Tibial nerve (tissue), 4 donors: ENCODE results near the gene KNTC1. TPM values are rescaled to one million over a fixed set of nuclear protein-coding genes. Genes with fewer than 3 reads are reported as not detected.
"Not testable (repeated sequence)": the region's sequence is repeated elsewhere in the genome, so short reads cannot be mapped to it uniquely, and the experiment has no call there.

Experiments used
- DNase-seq, 2 donors: peaks; one replicate each; pipeline ENCODE4 v3.0.0-alpha.2; 2019; ENCODE audit warnings: low spot score in 2 of 2
- H3K27ac ChIP-seq, 4 donors: fragments of 200-600 bp; sonication (generic) in 3 of 4; one replicate each; pipeline ENCODE4 v1.5.1; 2017 to 2019; ENCODE audit warnings: mild to moderate bottlenecking in 1 of 4
- H3K27me3 ChIP-seq, 2 donors: fragments of 200-600 bp; sonication (generic) in 1 of 2; one replicate each; pipeline versions ENCODE4 v1.5.1 to v1.6.0; 2017 to 2019
- H3K36me3 ChIP-seq, 3 donors: fragments of 200-600 bp; sonication (generic); one replicate each; pipeline ENCODE4 v1.5.1; 2018 to 2019
- H3K4me1 ChIP-seq, 4 donors: fragments of 200-600 bp; sonication (generic) in 3 of 4; one replicate each; pipeline ENCODE4 v1.5.1; 2017 to 2019
- H3K4me3 ChIP-seq, 4 donors: fragments of 200-600 bp; sonication (generic) in 3 of 4; one replicate each; pipeline ENCODE4 v1.5.1; 2017 to 2019; ENCODE audit warnings: mild to moderate bottlenecking in 1 of 4, moderate library complexity in 1 of 4
- H3K9me3 ChIP-seq, 4 donors: fragments of 200-600 bp; sonication (generic) in 3 of 4; one replicate each; pipeline ENCODE4 v1.5.1; 2017 to 2019
- CTCF ChIP-seq, 5 experiments: fragments of 200-600 bp in 3 of 5; fragments of 450-650 bp in 2 of 5; sonication (generic) in 3 of 5; IDR thresholded peaks; one replicate each; pipeline ENCODE4 v1.5.1; 2016 to 2019; ENCODE audit warnings: antibody characterized with exemption in 5 of 5, mild to moderate bottlenecking in 3 of 5, moderate library complexity in 2 of 5
- EP300 ChIP-seq, 2 donors: sonication (generic); formaldehyde crosslinking; IDR thresholded peaks; one replicate each; pipeline ENCODE4 v1.6.1; 2017; ENCODE audit warnings: antibody characterized with exemption in 2 of 2, mild to moderate bottlenecking in 1 of 2
- POLR2A ChIP-seq, 2 donors: fragments of 450-650 bp; IDR thresholded peaks; one replicate each; pipeline ENCODE4 v1.6.1; 2017; ENCODE audit warnings: antibody characterized with exemption in 2 of 2, mild to moderate bottlenecking in 2 of 2, moderate library complexity in 2 of 2
- WGBS, 2 donors: methylation state at CpG; one replicate each; pipeline ENCODE4 v1.1.5; 2018; 5-methylcytosine and 5-hydroxymethylcytosine counted together
- total RNA-seq, 4 donors: library from RNA; depleted of rRNA; stranded (reverse); fragments of >200 nt; gene quantifications; one replicate each; pipeline ENCODE4 v1.1.0, GENCODE V29; 2016

The KNTC1 gene
- total RNA-seq, 4 donors from 2014 or later: 14.2 to 27.8 (median 19.7) TPM

GRCh38 chr12:122486805-122487426 is 40.1 kb upstream of the KNTC1 start:
- Histone ChIP-seq H3K4me3 (no peak overlapping the region), H3K27me3 (no peaks in the 10 kb centered on the region), H3K36me3 (peaks cover 2 to 85% (median 19%) of the 10 kb centered on the region in 3 donors), H3K27ac (no peak overlapping the region), H3K9me3 (no peaks in the 10 kb centered on the region), H3K4me1 (no peaks in the 10 kb centered on the region)
- WGBS, 2 donors: 95% methylated on average over 7 of the region's 7 CpGs
- no peak for TF ChIP-seq EP300 (IDR thresholded peaks at IDR 0.05)
- no peak for TF ChIP-seq CTCF (IDR thresholded peaks at IDR 0.05)
- no peak for TF ChIP-seq POLR2A (IDR thresholded peaks at IDR 0.05)
- no peak for DNase-seq

GRCh38 chr12:122487807-122488206 is 39.2 kb upstream of the KNTC1 start:
- DNase-seq, H3K27me3 ChIP-seq, H3K9me3 ChIP-seq, H3K27ac ChIP-seq, H3K4me3 ChIP-seq, H3K4me1 ChIP-seq: not testable (repeated sequence)
- WGBS, 2 donors: 97 to 98% methylated on average over 3 of the region's 3 CpGs
- peaks cover 2 to 87% (median 19%) of the 10 kb centered on the region in 3 donors for H3K36me3 ChIP-seq

GRCh38 chr12:122489038-122489437 is 38.0 kb upstream of the KNTC1 start:
- H3K27me3 ChIP-seq: no peaks in the 10 kb centered on the region
- peaks cover 2 to 92% (median 19%) of the 10 kb centered on the region in 3 donors for H3K36me3 ChIP-seq
- H3K4me1 ChIP-seq: peaks cover 0 to 2% (median 0%) of the 10 kb centered on the region in 4 donors
- TF ChIP-seq POLR2A (IDR thresholded peaks at IDR 0.05) (no peak), CTCF (IDR thresholded peaks at IDR 0.05) (no peak), EP300 (IDR thresholded peaks at IDR 0.05) (no peak)
- H3K9me3 ChIP-seq: no peaks in the 10 kb centered on the region
- no peak for DNase-seq
- 92 to 94% methylated on average over 2 of the region's 2 CpGs for WGBS, 2 donors
- H3K27ac ChIP-seq: no peak overlapping the region
- H3K4me3 ChIP-seq: no peak overlapping the region

- 93 to 96% methylated on average over 2 of the region's 2 CpGs for WGBS, 2 donors
- Histone ChIP-seq H3K9me3 (no peaks in the 10 kb centered on the region), H3K27me3 (no peaks in the 10 kb centered on the region), H3K4me3 (no peak overlapping the region), H3K27ac (no peak overlapping the region), H3K36me3 (peaks cover 0 to 85% (median 16%) of the 10 kb centered on the region in 3 donors), H3K4me1 (peaks cover 0 to 10% (median 0%) of the 10 kb centered on the region in 4 donors)
- TF ChIP-seq POLR2A (IDR thresholded peaks at IDR 0.05): no peak
- TF ChIP-seq CTCF (IDR thresholded peaks at IDR 0.05): no peak
- no peak for TF ChIP-seq EP300 (IDR thresholded peaks at IDR 0.05)
- no peak for DNase-seq
Measured at GRCh38 chr12:122491991-122492390, 35.1 kb upstream of the KNTC1 start.

- not testable (repeated sequence) for H3K27me3 ChIP-seq, H3K27ac ChIP-seq, H3K9me3 ChIP-seq, H3K4me3 ChIP-seq, DNase-seq
- H3K4me1 ChIP-seq: peaks cover 0 to 23% (median 4%) of the 10 kb centered on the region in 4 donors
- 76 to 84% methylated on average over 6 of the region's 6 CpGs for WGBS, 2 donors
- H3K36me3 ChIP-seq: peaks cover 0 to 79% (median 5%) of the 10 kb centered on the region in 3 donors
Measured at GRCh38 chr12:122493222-122493621, 33.8 kb upstream of the KNTC1 start.

- no peak for TF ChIP-seq CTCF (IDR thresholded peaks at IDR 0.05)
- no peak for DNase-seq
- Histone ChIP-seq H3K4me1 (peaks cover 0 to 37% (median 15%) of the 10 kb centered on the region in 4 donors), H3K27ac (no peak overlapping the region), H3K27me3 (no peaks in the 10 kb centered on the region), H3K9me3 (no peaks in the 10 kb centered on the region), H3K36me3 (peaks cover 0 to 61% (median 0%) of the 10 kb centered on the region in 3 donors), H3K4me3 (no peak overlapping the region)
- 90 to 93% methylated on average over 7 of the region's 7 CpGs for WGBS, 2 donors
Measured at GRCh38 chr12:122495258-122495657, 31.8 kb upstream of the KNTC1 start.
